Large intestine (tissue), 12 donors: ENCODE measurements around the gene PSMD12. TPM values are rescaled to one million over a fixed set of nuclear protein-coding genes. Genes with fewer than 3 reads are reported as not detected.
A peak's percentile ranks its signal among the peaks of the same experiment; 100 is the strongest.
"Not testable (repeated sequence)": the region's sequence is repeated elsewhere in the genome, so short reads cannot be mapped to it uniquely, and the experiment has no call there.

Source experiments
- DNase-seq, 2 donors: peaks; one replicate each; pipeline versions ENCODE4 v3.0.0 to v3.0.0-alpha.2; 2013
- H3K27ac ChIP-seq: one replicate; pipeline ENCODE4 v1.5.1; 2013; ENCODE audit warnings: low read length
- H3K27me3 ChIP-seq: 2 replicates; pipeline ENCODE4 v1.6.1; 2013; ENCODE audit warnings: low read length; ENCODE audit not compliant: control insufficient read depth, insufficient read depth
- H3K36me3 ChIP-seq: 2 replicates; pipeline ENCODE4 v1.6.1; 2013; ENCODE audit warnings: low read length; ENCODE audit not compliant: control insufficient read depth, insufficient read depth
- H3K4me1 ChIP-seq: one replicate; pipeline ENCODE4 v1.6.1; 2013; ENCODE audit warnings: low read length; ENCODE audit not compliant: control insufficient read depth, insufficient read depth
- H3K4me3 ChIP-seq: one replicate; pipeline ENCODE4 v1.5.1; 2013; ENCODE audit warnings: low read length
- H3K9me3 ChIP-seq: one replicate; pipeline ENCODE4 v1.6.1; 2013; ENCODE audit warnings: mild to moderate bottlenecking, low read depth, low read length, moderate library complexity; ENCODE audit not compliant: control insufficient read depth
- WGBS: methylation state at CpG from one replicate; pipeline ENCODE4 v1.1.5; 2013; ENCODE audit warnings: low lambda C conversion rate; ENCODE audit not compliant: insufficient coverage; 5-methylcytosine and 5-hydroxymethylcytosine counted together
- long read RNA-seq, 11 donors: transcript quantifications; one replicate each; lab custom pipeline, GENCODE V29; 2026
- polyA plus RNA-seq: library from polyadenylated mRNA; unstranded; fragments of 120-200 nt; gene quantifications from one replicate; pipeline ENCODE4 v1.2.1, GENCODE V29; 2013

Gene PSMD12
- polyA plus RNA-seq, result 34.1 TPM
- long read RNA-seq, donor 1, full-length matches to known transcripts, result 5 of 5 reads
- long read RNA-seq, donor 1, partial matches to known transcripts, result 0 of 5 reads
- long read RNA-seq, donor 1, other reads (novel, unspliced or antisense), result 0 of 5 reads
- long read RNA-seq, donor 2, full-length matches to known transcripts, result 28 of 33 reads
- long read RNA-seq, donor 2, partial matches to known transcripts, result 5 of 33 reads
- long read RNA-seq, donor 2, other reads (novel, unspliced or antisense), result 0 of 33 reads
- long read RNA-seq, donor 3, result 0 reads
- long read RNA-seq, donor 4, full-length matches to known transcripts, result 1 of 1 reads
- long read RNA-seq, donor 4, partial matches to known transcripts, result 0 of 1 reads
- long read RNA-seq, donor 4, other reads (novel, unspliced or antisense), result 0 of 1 reads
- long read RNA-seq, donor 5, full-length matches to known transcripts, result 9 of 9 reads
- long read RNA-seq, donor 5, partial matches to known transcripts, result 0 of 9 reads
- long read RNA-seq, donor 5, other reads (novel, unspliced or antisense), result 0 of 9 reads
- long read RNA-seq, donor 6, full-length matches to known transcripts, result 11 of 16 reads
- long read RNA-seq, donor 6, partial matches to known transcripts, result 5 of 16 reads
- long read RNA-seq, donor 6, other reads (novel, unspliced or antisense), result 0 of 16 reads
- long read RNA-seq, donor 7, full-length matches to known transcripts, result 5 of 5 reads
- long read RNA-seq, donor 7, partial matches to known transcripts, result 0 of 5 reads
- long read RNA-seq, donor 7, other reads (novel, unspliced or antisense), result 0 of 5 reads
- long read RNA-seq, donor 8, full-length matches to known transcripts, result 14 of 20 reads
- long read RNA-seq, donor 8, partial matches to known transcripts, result 6 of 20 reads
- long read RNA-seq, donor 8, other reads (novel, unspliced or antisense), result 0 of 20 reads
- long read RNA-seq, donor 9, full-length matches to known transcripts, result 5 of 11 reads
- long read RNA-seq, donor 9, partial matches to known transcripts, result 6 of 11 reads
- long read RNA-seq, donor 9, other reads (novel, unspliced or antisense), result 0 of 11 reads
- long read RNA-seq, donor 10, full-length matches to known transcripts, result 13 of 19 reads
- long read RNA-seq, donor 10, partial matches to known transcripts, result 6 of 19 reads
- long read RNA-seq, donor 10, other reads (novel, unspliced or antisense), result 0 of 19 reads
- long read RNA-seq, donor 11, full-length matches to known transcripts, result 8 of 13 reads
- long read RNA-seq, donor 11, partial matches to known transcripts, result 5 of 13 reads
- long read RNA-seq, donor 11, other reads (novel, unspliced or antisense), result 0 of 13 reads

DNA sequence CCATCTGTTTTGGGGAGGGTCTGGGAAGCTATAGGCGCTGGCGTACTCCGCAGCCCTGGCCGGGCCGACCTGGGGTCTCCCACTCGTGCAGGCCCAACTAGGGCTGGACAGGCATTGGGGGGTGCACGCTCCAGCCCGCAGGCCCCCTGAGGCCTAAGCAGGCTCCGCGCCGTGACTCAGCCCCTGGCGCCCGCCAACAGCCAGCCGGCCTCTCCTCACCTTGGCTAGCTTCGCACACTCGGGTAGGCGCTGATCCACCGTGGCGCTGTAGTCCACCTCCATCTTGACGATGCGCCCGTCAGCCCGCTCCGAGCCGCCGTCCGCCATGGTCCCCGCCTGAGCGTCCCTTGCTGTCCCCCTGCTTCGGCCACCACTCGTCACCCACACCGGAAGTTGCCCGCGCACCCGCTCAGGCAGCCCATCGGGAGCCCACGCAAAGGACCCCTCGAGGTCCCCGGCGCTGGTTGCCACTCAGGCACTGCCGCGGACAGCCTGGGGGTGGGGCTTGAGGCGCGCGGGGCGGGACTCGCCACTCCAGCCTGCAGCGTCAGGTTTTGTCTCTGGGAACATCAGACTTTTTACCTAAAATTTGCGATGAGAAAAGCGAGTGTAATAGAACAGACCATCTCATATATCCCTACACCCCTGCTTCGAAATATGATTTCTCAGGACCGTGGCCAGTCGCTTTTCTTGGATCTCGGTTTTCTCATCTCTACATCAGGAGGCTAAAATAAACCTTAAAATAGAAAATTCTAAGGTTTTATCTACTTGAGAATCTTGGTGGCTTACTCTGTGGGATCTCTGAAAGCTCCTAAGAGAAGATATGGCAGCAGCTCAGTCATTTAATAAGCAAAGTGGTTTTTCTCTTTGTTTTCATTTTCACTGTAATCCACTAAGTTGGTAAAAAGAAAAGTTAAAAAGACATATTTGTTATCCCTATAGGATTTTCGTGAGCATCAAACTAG, at the start of gene PSMD12:
Gene PSMD12 (minus strand): TSS at position 385 of the 965 bp plus-strand sequence. CDS start 58 bp downstream, at position 327.
- DNase-seq, result peak; percentile 86 to 93
- no peaks in the 10 kb centered on the region for H3K27me3 ChIP-seq
- H3K36me3 ChIP-seq, result peaks cover 8% of the 10 kb centered on the region
- WGBS, result 0% methylated on average over 2 of the region's 55 CpGs
- peak within 1 kb of the TSS; percentile 86 for H3K27ac ChIP-seq
- H3K9me3 ChIP-seq, result no peaks in the 10 kb centered on the region
- H3K4me1 ChIP-seq, result peaks cover 7% of the 10 kb centered on the region
- peak within 1 kb of the TSS; percentile 95 for H3K4me3 ChIP-seq

- no peak overlapping the region for H3K4me3 ChIP-seq
- H3K27me3 ChIP-seq, result no peaks in the 10 kb centered on the region
- no peaks in the 10 kb centered on the region for H3K4me1 ChIP-seq
- WGBS, result 100% methylated on average over 1 of the region's 7 CpGs
- H3K36me3 ChIP-seq, result no peaks in the 10 kb centered on the region
- H3K9me3 ChIP-seq, result no peaks in the 10 kb centered on the region
- no peak for DNase-seq
- no peak overlapping the region for H3K27ac ChIP-seq
Observed at GRCh38 chr17:67415291-67415690, 48.9 kb upstream of the PSMD12 start.

DNA sequence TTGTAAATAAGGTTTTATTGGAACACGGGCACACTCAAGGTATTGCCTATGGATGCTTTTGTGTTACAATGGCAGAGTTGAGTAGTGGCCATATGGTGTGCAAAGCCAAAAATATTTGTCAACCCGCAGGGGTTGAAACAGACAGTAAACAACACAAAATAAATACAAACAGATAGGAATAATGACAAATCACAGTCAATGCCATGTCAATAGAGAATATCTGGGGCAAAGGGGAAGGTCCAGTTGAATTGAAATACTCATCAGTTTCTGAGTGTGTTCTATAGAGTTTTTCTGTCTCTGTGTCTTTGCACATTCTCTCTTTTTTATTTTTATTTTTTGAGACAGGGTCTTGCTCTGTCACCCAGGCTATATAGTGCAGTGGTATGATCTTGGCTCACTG, 48.2 kb upstream of the PSMD12 start:
- H3K9me3 ChIP-seq, result no peaks in the 10 kb centered on the region
- no peak for DNase-seq
- H3K27ac ChIP-seq, result no peak overlapping the region
- WGBS, result no CpG with 5 or more reads among the region's 2 CpGs
- H3K4me1 ChIP-seq, result no peaks in the 10 kb centered on the region
- H3K27me3 ChIP-seq, result no peaks in the 10 kb centered on the region
- no peaks in the 10 kb centered on the region for H3K36me3 ChIP-seq
- no peak overlapping the region for H3K4me3 ChIP-seq

GRCh38 chr17:67414130-67414529, 47.8 kb upstream of the PSMD12 start:
- no peaks in the 10 kb centered on the region for H3K27me3 ChIP-seq
- no peaks in the 10 kb centered on the region for H3K36me3 ChIP-seq
- no peak for DNase-seq
- no peak overlapping the region for H3K4me3 ChIP-seq
- no CpG with 5 or more reads among the region's 1 CpG for WGBS
- no peak overlapping the region for H3K27ac ChIP-seq
- H3K9me3 ChIP-seq, result no peaks in the 10 kb centered on the region
- no peaks in the 10 kb centered on the region for H3K4me1 ChIP-seq

GRCh38 chr17:67413388-67413787, 47.0 kb upstream of the PSMD12 start:
- no CpG with 5 or more reads among the region's 5 CpGs for WGBS
- no peaks in the 10 kb centered on the region for H3K27me3 ChIP-seq
- no peaks in the 10 kb centered on the region for H3K4me1 ChIP-seq

GRCh38 chr17:67412941-67413340, 46.6 kb upstream of the PSMD12 start:
- no peak overlapping the region for H3K27ac ChIP-seq
- no peaks in the 10 kb centered on the region for H3K27me3 ChIP-seq
- H3K4me3 ChIP-seq, result no peak overlapping the region
- WGBS, result 83% methylated on average over 1 of the region's 2 CpGs
- no peaks in the 10 kb centered on the region for H3K36me3 ChIP-seq
- no peaks in the 10 kb centered on the region for H3K4me1 ChIP-seq
- no peaks in the 10 kb centered on the region for H3K9me3 ChIP-seq
- no peak for DNase-seq

More at GRCh38 chr17:67413388-67413787, 47.0 kb upstream of the PSMD12 start:
- H3K4me3 ChIP-seq, result no peak overlapping the region
- H3K9me3 ChIP-seq, result no peaks in the 10 kb centered on the region
- no peak for DNase-seq
- H3K27ac ChIP-seq, result no peak overlapping the region
- no peaks in the 10 kb centered on the region for H3K36me3 ChIP-seq

DNA sequence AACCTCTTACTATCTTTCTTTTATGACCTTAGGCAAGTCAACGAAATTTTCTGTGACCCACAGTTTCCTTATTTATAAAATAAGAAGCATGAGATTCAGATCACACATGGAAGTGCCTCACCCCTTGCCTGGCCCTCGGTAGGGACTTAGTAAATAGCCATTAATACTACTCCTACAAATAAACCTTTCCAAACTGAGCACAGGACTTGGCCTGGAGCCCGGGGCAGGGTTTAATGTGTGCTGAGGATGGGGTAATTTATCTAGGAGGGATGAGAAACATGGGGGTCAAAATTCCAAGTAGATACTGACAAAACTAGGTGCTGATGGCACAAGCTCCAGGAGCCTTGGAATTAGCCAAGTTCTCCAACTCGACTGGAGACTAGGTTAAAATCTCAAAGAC, 45.7 kb upstream of the PSMD12 start:
- 0% methylated on average over 1 of the region's 4 CpGs for WGBS
- Histone ChIP-seq H3K27ac (no peak overlapping the region), H3K9me3 (no peaks in the 10 kb centered on the region), H3K36me3 (no peaks in the 10 kb centered on the region), H3K4me3 (no peak overlapping the region), H3K27me3 (no peaks in the 10 kb centered on the region), H3K4me1 (no peaks in the 10 kb centered on the region)
- no peak for DNase-seq

- Histone ChIP-seq H3K9me3 (no peaks in the 10 kb centered on the region), H3K4me1 (no peaks in the 10 kb centered on the region), H3K36me3 (no peaks in the 10 kb centered on the region), H3K27ac (no peak overlapping the region), H3K27me3 (no peaks in the 10 kb centered on the region), H3K4me3 (no peak overlapping the region)
- no CpG with 5 or more reads among the region's 4 CpGs for WGBS
- DNase-seq, result no peak
Observed at GRCh38 chr17:67411397-67411796, 45.0 kb upstream of the PSMD12 start.

DNA sequence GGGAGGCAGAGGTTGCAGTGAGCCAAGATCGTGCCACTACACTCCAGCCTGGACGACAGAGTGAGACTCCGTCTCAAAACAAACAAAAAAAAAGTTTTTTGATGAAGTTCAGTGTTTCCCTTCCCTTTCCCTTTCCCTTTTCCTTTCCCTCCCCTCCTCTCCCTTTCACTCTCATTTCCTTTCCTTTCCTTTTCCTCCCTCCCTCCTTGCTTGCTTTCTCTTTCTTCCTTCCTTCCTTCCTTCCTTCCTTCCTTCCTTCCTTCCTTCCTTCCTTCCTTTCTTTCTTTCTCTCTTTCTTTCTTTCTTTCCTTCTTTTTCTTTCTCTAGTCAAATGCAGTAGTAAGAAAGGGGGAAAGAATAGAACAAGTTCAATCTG, 42.1 kb upstream of the PSMD12 start:
- H3K27ac ChIP-seq, H3K4me3 ChIP-seq, H3K4me1 ChIP-seq, H3K9me3 ChIP-seq, H3K36me3 ChIP-seq, DNase-seq, H3K27me3 ChIP-seq: not testable (repeated sequence)
- whole genome bisulfite sequencing, result no CpG with 5 or more reads among the region's 3 CpGs
